HEK293 (cell line): Measurements from ENCODE around the gene NAT14.

Experiments
- CTCF ChIA-PET: fragments of 350-600 bp; formaldehyde crosslinking; extraction: SDS; loops from one replicate; lab custom pipeline; 2021; ENCODE audit warnings: antibody characterized with exemption; lab: Yijun Ruan, JAX
- POLR2A ChIA-PET: fragments of 300-600 bp; formaldehyde crosslinking; extraction: SDS; loops from one replicate; lab custom pipeline; 2020; ENCODE audit warnings: antibody characterized with exemption, inconsistent platforms; lab: Yijun Ruan, JAX
- H3K27ac ChIP-seq: fragments of 200-500 bp; sonication (Bioruptor generic); 2 replicates; pipeline ENCODE4 v1.5.1; 2014; ENCODE audit warnings: low read depth, low read length, control low read depth, inconsistent platforms; ENCODE audit errors: extremely low read depth
- H3K36me3 ChIP-seq, 2 experiments: fragments of 200-500 bp in 1 of 2; sonication (Bioruptor generic) in 1 of 2; 1 replicate in 1 of 2; 2 replicates in 1 of 2; pipeline ENCODE4 v1.5.1; 2014 to 2017; ENCODE audit warnings: inconsistent platforms in 2 of 2, low read length in 2 of 2; ENCODE audit not compliant: control insufficient read depth in 2 of 2, insufficient read depth in 1 of 2
- H3K4me1 ChIP-seq: fragments of 200-500 bp; sonication (Bioruptor generic); 2 replicates; pipeline ENCODE4 v1.5.1; 2014; ENCODE audit warnings: mild to moderate bottlenecking, low read length, inconsistent platforms; ENCODE audit not compliant: control insufficient read depth, insufficient read depth
- H3K4me3 ChIP-seq: 2 replicates; pipeline ENCODE4 v1.5.1; 2011; ENCODE audit warnings: low read depth, mild to moderate bottlenecking, control low read depth, low read length, moderate library complexity
- H3K9me3 ChIP-seq: fragments of 200-500 bp; sonication (Bioruptor generic); 2 replicates; pipeline ENCODE4 v1.5.1; 2014; ENCODE audit warnings: low read depth, low read length, inconsistent platforms; ENCODE audit not compliant: control insufficient read depth, insufficient read depth
- ATF2 ChIP-seq: fragments of 450-650 bp; formaldehyde crosslinking; IDR thresholded peaks from 2 replicates; pipeline ENCODE4 v1.5.1; 2016; ENCODE audit warnings: missing biosample characterization, missing genetic modification characterization, low read depth
- GLIS2 ChIP-seq: fragments of 450-650 bp; formaldehyde crosslinking; IDR thresholded peaks from 2 replicates; pipeline ENCODE4 v1.5.1; 2016; ENCODE audit warnings: missing biosample characterization, missing genetic modification characterization
- IKZF3 ChIP-seq: fragments of 450-650 bp; IDR thresholded peaks from 2 replicates; pipeline ENCODE4 v1.5.0; 2018; ENCODE audit warnings: missing biosample characterization, mild to moderate bottlenecking, missing genetic modification characterization, moderate library complexity
- KLF16 ChIP-seq: fragments of 450-650 bp; formaldehyde crosslinking; IDR thresholded peaks from 2 replicates; pipeline ENCODE4 v1.5.1; 2017; ENCODE audit warnings: missing biosample characterization, missing genetic modification characterization
- OSR2 ChIP-seq: fragments of 450-650 bp; formaldehyde crosslinking; IDR thresholded peaks from 2 replicates; pipeline ENCODE4 v1.5.1; 2016; ENCODE audit warnings: missing biosample characterization, missing genetic modification characterization
- SP7 ChIP-seq: fragments of 450-650 bp; formaldehyde crosslinking; IDR thresholded peaks from 2 replicates; pipeline ENCODE4 v1.5.1; 2016; ENCODE audit warnings: missing biosample characterization, missing genetic modification characterization
- WT1 ChIP-seq: fragments of 450-650 bp; formaldehyde crosslinking; IDR thresholded peaks from 2 replicates; pipeline ENCODE4 v1.5.1; 2016; ENCODE audit warnings: missing biosample characterization, missing genetic modification characterization
- ZBTB1 ChIP-seq: fragments of 450-650 bp; formaldehyde crosslinking; IDR thresholded peaks from 2 replicates; pipeline ENCODE4 v1.5.1; 2016; ENCODE audit warnings: missing biosample characterization, missing genetic modification characterization
- ZBTB17 ChIP-seq: fragments of 450-650 bp; formaldehyde crosslinking; IDR thresholded peaks from 2 replicates; pipeline ENCODE4 v1.5.1; 2016; ENCODE audit warnings: missing biosample characterization, missing genetic modification characterization
- ZEB2 ChIP-seq: fragments of 450-650 bp; formaldehyde crosslinking; IDR thresholded peaks from 2 replicates; pipeline ENCODE4 v1.5.1; 2016; ENCODE audit warnings: missing biosample characterization, missing genetic modification characterization
- ZFP37 ChIP-seq: fragments of 450-650 bp; formaldehyde crosslinking; IDR thresholded peaks from 2 replicates; pipeline ENCODE4 v1.5.1; 2016; ENCODE audit warnings: missing biosample characterization, missing genetic modification characterization
- ZNF132 ChIP-seq: fragments of 450-650 bp; formaldehyde crosslinking; IDR thresholded peaks from 2 replicates; pipeline ENCODE4 v1.5.1; 2017; ENCODE audit warnings: missing biosample characterization, missing genetic modification characterization, borderline replicate concordance
- ZNF148 ChIP-seq: fragments of 450-650 bp; formaldehyde crosslinking; IDR thresholded peaks from 2 replicates; pipeline ENCODE4 v1.5.0; 2017; ENCODE audit warnings: missing biosample characterization, missing genetic modification characterization, borderline replicate concordance
- ZNF19 ChIP-seq: fragments of 450-650 bp; formaldehyde crosslinking; IDR thresholded peaks from 2 replicates; pipeline ENCODE4; 2016; ENCODE audit warnings: missing biosample characterization, missing genetic modification characterization, low read depth
- ZNF211 ChIP-seq: fragments of 450-650 bp; formaldehyde crosslinking; IDR thresholded peaks from 2 replicates; pipeline ENCODE4 v1.5.1; 2016; ENCODE audit warnings: low read depth, missing biosample characterization, missing genetic modification characterization
- ZNF221 ChIP-seq: fragments of 450-650 bp; formaldehyde crosslinking; IDR thresholded peaks from 2 replicates; pipeline ENCODE4 v1.5.1; 2017; ENCODE audit warnings: missing biosample characterization, missing genetic modification characterization, borderline replicate concordance
- ZNF404 ChIP-seq: fragments of 450-650 bp; formaldehyde crosslinking; IDR thresholded peaks from 2 replicates; pipeline ENCODE4 v1.5.1; 2017; ENCODE audit warnings: missing biosample characterization, missing genetic modification characterization
- ZNF514 ChIP-seq: fragments of 450-650 bp; formaldehyde crosslinking; IDR thresholded peaks from 2 replicates; pipeline ENCODE4 v1.5.1; 2016; ENCODE audit warnings: missing biosample characterization, missing genetic modification characterization
- ZNF529 ChIP-seq: fragments of 450-650 bp; formaldehyde crosslinking; IDR thresholded peaks from 2 replicates; pipeline ENCODE4 v1.5.1; 2017; ENCODE audit warnings: missing genetic modification characterization, missing biosample characterization; ENCODE audit not compliant: insufficient replicate concordance
- ZNF549 ChIP-seq: fragments of 450-650 bp; IDR thresholded peaks from 2 replicates; pipeline ENCODE4 v1.5.1; 2018; ENCODE audit warnings: missing biosample characterization, missing genetic modification characterization, mild to moderate bottlenecking, inconsistent platforms, moderate library complexity
- ZSCAN23 ChIP-seq: fragments of 450-650 bp; formaldehyde crosslinking; IDR thresholded peaks from 2 replicates; pipeline ENCODE4 v1.5.1; 2016; ENCODE audit warnings: missing biosample characterization, missing genetic modification characterization
- TF ChIP-seq, protein P1 (sequence below): sonication (generic); formaldehyde crosslinking; IDR thresholded peaks from 2 replicates; pipeline ENCODE4 v1.8.1; 2022; ENCODE audit warnings: mild to moderate bottlenecking, moderate library complexity, missing genetic modification reagents
- TF ChIP-seq, protein P2 (sequence below): fragments of 450-650 bp; formaldehyde crosslinking; IDR thresholded peaks from 2 replicates; pipeline ENCODE4 v1.5.1; 2016; ENCODE audit warnings: missing biosample characterization, missing genetic modification characterization
- TF ChIP-seq, protein P3 (sequence below): fragments of 450-650 bp; formaldehyde crosslinking; IDR thresholded peaks from 2 replicates; pipeline ENCODE4 v1.5.1; 2016; ENCODE audit warnings: missing biosample characterization, missing genetic modification characterization
- TF ChIP-seq, protein P4 (sequence below): fragments of 450-650 bp; formaldehyde crosslinking; IDR thresholded peaks from 2 replicates; pipeline ENCODE4 v1.5.1; 2017; ENCODE audit warnings: missing biosample characterization, mild to moderate bottlenecking, missing genetic modification characterization, moderate library complexity

The NAT14 gene

GRCh38 chr19:55525289-55526101 is 40.5 kb downstream of the NAT14 start (continued):
- TF ChIP-seq ZNF148 (tag by site-specific recombination) (no peak), ZNF529 (no peak)

DNA sequence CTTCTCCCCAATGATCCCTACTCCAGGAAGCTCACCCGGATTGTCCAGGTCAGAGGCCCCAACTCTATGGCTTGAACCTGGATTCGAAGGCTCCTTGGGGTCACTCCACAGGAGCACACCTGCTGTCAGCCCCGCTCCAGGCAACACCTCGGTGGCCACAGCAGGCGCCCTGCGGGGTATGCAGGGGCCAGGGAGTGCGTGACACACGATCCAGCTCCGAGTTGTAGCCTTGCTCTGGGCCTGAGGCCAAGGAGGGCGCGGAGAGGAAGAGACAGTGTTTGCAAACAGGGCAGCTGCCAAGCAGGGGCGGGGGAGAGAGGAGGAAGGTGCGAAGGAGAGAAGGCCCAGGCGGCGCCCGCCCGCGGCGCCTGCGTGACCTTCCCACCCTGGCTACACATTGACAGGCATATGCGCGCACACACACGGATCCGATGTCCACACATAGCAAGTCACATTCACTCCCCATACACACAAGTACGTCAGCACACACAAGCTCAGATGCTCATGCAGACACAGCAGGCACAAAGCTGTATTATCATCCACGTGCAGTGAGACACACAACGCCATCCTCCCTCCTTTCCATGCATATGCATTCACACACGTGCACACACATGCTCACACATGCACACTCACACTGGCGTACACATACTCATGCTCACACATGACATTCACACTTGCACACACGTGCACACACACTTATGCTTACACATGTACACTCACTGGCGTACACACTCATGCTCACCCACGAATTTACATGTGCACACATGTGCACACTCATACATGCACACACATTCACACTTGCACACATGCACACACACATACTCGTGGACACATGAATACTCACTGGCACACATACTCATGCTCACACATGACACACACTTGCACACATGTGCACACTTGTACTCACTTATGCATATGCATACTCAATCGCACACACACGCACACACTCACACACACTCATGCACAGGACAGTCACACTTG is 41.5 kb downstream of the NAT14 start:
- Histone ChIP-seq H3K4me1 (no peaks in the 10 kb centered on the region), H3K9me3 (no peaks in the 10 kb centered on the region), H3K27ac (no peak overlapping the region), H3K36me3 (no peaks in the 10 kb centered on the region), H3K4me3 (no peak overlapping the region)
- POLR2A ChIA-PET = interaction anchor here (0.6 to 1.9 kb wide), 5 partner anchors 12 to 86 kb away, joined by 3 to 10 read pairs (median 4); partner anchors contain the start of genes FIZ1, ZNF524 and ZNF865
- CTCF ChIA-PET = interaction anchor here (0.6 to 1.6 kb wide), 4 partner anchors 9 to 105 kb away, joined by 3 to 6 read pairs (median 4); partner anchors contain the start of gene ZNF865
- TF ChIP-seq ZBTB1 (no peak), KLF16 (tag by site-specific recombination) (no peak), SP7 (tag by site-specific recombination) (peak; percentile 66; the same call in 1 of the 2 replicates), ZNF211 (tag by site-specific recombination) (no peak), ZNF19 (tag by site-specific recombination) (no peak), ZBTB17 (tag by site-specific recombination) (no peak), ZNF404 (no peak), ATF2 (tag by site-specific recombination) (no peak), IKZF3 (tag by site-specific recombination) (no peak), ZFP37 (tag by site-specific recombination) (no peak), ZSCAN23 (tag by site-specific recombination) (no peak), ZNF132 (no peak), ZNF221 (tag by site-specific recombination) (no peak), GLIS2 (tag by site-specific recombination) (peak; percentile 79), ZNF514 (no peak), ZNF549 (tag by site-specific recombination) (no peak), WT1 (tag by site-specific recombination) (no peak), OSR2 (no peak), ZEB2 (no peak)
- TF ChIP-seq, protein P1, sequence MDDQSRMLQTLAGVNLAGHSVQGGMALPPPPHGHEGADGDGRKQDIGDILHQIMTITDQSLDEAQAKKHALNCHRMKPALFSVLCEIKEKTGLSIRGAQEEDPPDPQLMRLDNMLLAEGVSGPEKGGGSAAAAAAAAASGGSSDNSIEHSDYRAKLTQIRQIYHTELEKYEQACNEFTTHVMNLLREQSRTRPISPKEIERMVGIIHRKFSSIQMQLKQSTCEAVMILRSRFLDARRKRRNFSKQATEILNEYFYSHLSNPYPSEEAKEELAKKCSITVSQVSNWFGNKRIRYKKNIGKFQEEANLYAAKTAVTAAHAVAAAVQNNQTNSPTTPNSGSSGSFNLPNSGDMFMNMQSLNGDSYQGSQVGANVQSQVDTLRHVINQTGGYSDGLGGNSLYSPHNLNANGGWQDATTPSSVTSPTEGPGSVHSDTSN (CRISPR knock-in tag) = no peak
- TF ChIP-seq, protein P2, sequence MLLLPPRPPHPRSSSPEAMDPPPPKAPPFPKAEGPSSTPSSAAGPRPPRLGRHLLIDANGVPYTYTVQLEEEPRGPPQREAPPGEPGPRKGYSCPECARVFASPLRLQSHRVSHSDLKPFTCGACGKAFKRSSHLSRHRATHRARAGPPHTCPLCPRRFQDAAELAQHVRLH (tag by site-specific recombination) = no peak
- TF ChIP-seq, protein P3, sequence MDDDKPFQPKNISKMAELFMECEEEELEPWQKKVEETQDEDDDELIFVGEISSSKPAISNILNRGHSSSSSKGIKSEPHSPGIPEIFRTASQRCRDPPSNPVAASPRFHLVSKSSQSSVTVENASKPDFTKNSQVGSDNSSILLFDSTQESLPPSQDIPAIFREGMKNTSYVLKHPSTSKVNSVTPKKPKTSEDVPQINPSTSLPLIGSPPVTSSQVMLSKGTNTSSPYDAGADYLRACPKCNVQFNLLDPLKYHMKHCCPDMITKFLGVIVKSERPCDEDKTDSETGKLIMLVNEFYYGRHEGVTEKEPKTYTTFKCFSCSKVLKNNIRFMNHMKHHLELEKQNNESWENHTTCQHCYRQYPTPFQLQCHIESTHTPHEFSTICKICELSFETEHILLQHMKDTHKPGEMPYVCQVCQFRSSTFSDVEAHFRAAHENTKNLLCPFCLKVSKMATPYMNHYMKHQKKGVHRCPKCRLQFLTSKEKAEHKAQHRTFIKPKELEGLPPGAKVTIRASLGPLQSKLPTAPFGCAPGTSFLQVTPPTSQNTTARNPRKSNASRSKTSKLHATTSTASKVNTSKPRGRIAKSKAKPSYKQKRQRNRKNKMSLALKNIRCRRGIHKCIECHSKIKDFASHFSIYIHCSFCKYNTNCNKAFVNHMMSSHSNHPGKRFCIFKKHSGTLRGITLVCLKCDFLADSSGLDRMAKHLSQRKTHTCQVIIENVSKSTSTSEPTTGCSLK (tag by site-specific recombination) = no peak
- TF ChIP-seq, protein P4, sequence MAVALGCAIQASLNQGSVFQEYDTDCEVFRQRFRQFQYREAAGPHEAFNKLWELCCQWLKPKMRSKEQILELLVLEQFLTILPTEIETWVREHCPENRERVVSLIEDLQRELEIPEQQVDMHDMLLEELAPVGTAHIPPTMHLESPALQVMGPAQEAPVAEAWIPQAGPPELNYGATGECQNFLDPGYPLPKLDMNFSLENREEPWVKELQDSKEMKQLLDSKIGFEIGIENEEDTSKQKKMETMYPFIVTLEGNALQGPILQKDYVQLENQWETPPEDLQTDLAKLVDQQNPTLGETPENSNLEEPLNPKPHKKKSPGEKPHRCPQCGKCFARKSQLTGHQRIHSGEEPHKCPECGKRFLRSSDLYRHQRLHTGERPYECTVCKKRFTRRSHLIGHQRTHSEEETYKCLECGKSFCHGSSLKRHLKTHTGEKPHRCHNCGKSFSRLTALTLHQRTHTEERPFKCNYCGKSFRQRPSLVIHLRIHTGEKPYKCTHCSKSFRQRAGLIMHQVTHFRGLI (tag by site-specific recombination) = no peak
